Left ventricle myocardium inferior (tissue), 1 donor: Measurements from ENCODE around the gene SLC39A11. TPM values are rescaled to one million over a fixed set of nuclear protein-coding genes. Genes with fewer than 3 reads are reported as not detected.

Experiments
- DNase-seq: peaks from one replicate; pipeline ENCODE4 v3.0.0-alpha.2; 2020
- H3K27ac ChIP-seq: fragments of 200-600 bp; replicated peaks from 2 replicates; pipeline ENCODE4 v1.8.0; 2021
- H3K27me3 ChIP-seq: fragments of 200-600 bp; 2 replicates; pipeline ENCODE4 v1.8.0; 2021; ENCODE audit warnings: low read depth
- H3K36me3 ChIP-seq: fragments of 200-600 bp; 2 replicates; pipeline ENCODE4 v1.8.0; 2021
- H3K4me1 ChIP-seq: fragments of 200-600 bp; 2 replicates; pipeline ENCODE4 v1.8.0; 2021
- H3K4me3 ChIP-seq: fragments of 200-600 bp; 2 replicates; pipeline ENCODE4 v1.8.0; 2021; ENCODE audit warnings: mild to moderate bottlenecking, moderate library complexity
- H3K9me3 ChIP-seq: fragments of 200-600 bp; replicated peaks from 2 replicates; pipeline ENCODE4 v1.8.0; 2021
- CTCF ChIP-seq: fragments of 200-600 bp; IDR thresholded peaks from 2 replicates; pipeline ENCODE4 v1.8.0; 2021; ENCODE audit warnings: antibody characterized with exemption, mild to moderate bottlenecking, borderline replicate concordance
- intact Hi-C: fragments of 100-400 bp; cut with micrococcal nuclease; formaldehyde crosslinking; loops from one replicate; pipeline ENCODE4 v1.11.0; 2022
- total RNA-seq: library from RNA; stranded (reverse); fragmentation: NEBNext Ultra II Directional; extraction: Animal tissue kit (Norgen Biotek cat#: 25700); gene quantifications from one replicate; pipeline ENCODE4 v1.2.1, GENCODE V29; 2021
- donor health status: DM: no; HTN: yes; CAD: no; lungs with severe emphysema.

Gene SLC39A11
- total RNA-seq, 1 donor from 2014 or later, result 6.4 TPM

GRCh38 chr17:72662827-72663190 is 429.7 kb downstream of the SLC39A11 start:
- intact Hi-C loops, result no loop called here
- Histone ChIP-seq H3K9me3 (no peaks in the 10 kb centered on the region), H3K4me3 (no peak overlapping the region), H3K27ac (no peak overlapping the region), H3K36me3 (no peaks in the 10 kb centered on the region), H3K4me1 (peaks cover 15% of the 10 kb centered on the region), H3K27me3 (no peaks in the 10 kb centered on the region)
- no peak for TF ChIP-seq CTCF
- no peak for DNase-seq

GRCh38 chr17:72661945-72662826 is 430.3 kb downstream of the SLC39A11 start:
- Histone ChIP-seq H3K4me1 (peaks cover 15% of the 10 kb centered on the region), H3K27me3 (no peaks in the 10 kb centered on the region), H3K4me3 (no peak overlapping the region), H3K27ac (no peak overlapping the region), H3K36me3 (no peaks in the 10 kb centered on the region), H3K9me3 (no peaks in the 10 kb centered on the region)
- intact Hi-C loops, result no loop called here
- TF ChIP-seq CTCF, result no peak
- DNase-seq, result no peak

- H3K36me3 ChIP-seq, result no peaks in the 10 kb centered on the region
- intact Hi-C loops, result no loop called here
- TF ChIP-seq CTCF, result no peak
Observed at GRCh38 chr17:72661116-72661944, 431.2 kb downstream of the SLC39A11 start.

GRCh38 chr17:72660274-72661115 is 432.0 kb downstream of the SLC39A11 start:
- no peak for TF ChIP-seq CTCF
- intact Hi-C loops, result no loop called here
- no peaks in the 10 kb centered on the region for H3K36me3 ChIP-seq

More at GRCh38 chr17:72661116-72661944, 431.2 kb downstream of the SLC39A11 start:
- H3K27ac ChIP-seq, result no peak overlapping the region
- peaks cover 15% of the 10 kb centered on the region for H3K4me1 ChIP-seq
- no peak for DNase-seq
- no peak overlapping the region for H3K4me3 ChIP-seq
- H3K9me3 ChIP-seq, result no peaks in the 10 kb centered on the region
- no peaks in the 10 kb centered on the region for H3K27me3 ChIP-seq

GRCh38 chr17:72659811-72660210 is 432.7 kb downstream of the SLC39A11 start:
- Histone ChIP-seq H3K9me3 (no peaks in the 10 kb centered on the region), H3K4me1 (peaks cover 15% of the 10 kb centered on the region), H3K27ac (no peak overlapping the region), H3K36me3 (no peaks in the 10 kb centered on the region), H3K4me3 (no peak overlapping the region), H3K27me3 (no peaks in the 10 kb centered on the region)
- TF ChIP-seq CTCF, result no peak
- intact Hi-C loops, result no loop called here
- DNase-seq, result no peak

More at GRCh38 chr17:72660274-72661115, 432.0 kb downstream of the SLC39A11 start:
- no peak for DNase-seq
- no peaks in the 10 kb centered on the region for H3K27me3 ChIP-seq
- H3K4me3 ChIP-seq, result no peak overlapping the region
- peaks cover 15% of the 10 kb centered on the region for H3K4me1 ChIP-seq
- H3K27ac ChIP-seq, result no peak overlapping the region
- no peaks in the 10 kb centered on the region for H3K9me3 ChIP-seq
